Neuron (in vitro differentiated cells): Measurements from ENCODE around the gene CEP55.

ENCODE experiments used
- H2AFZ ChIP-seq: one replicate; pipeline ENCODE4 v1.6.1; 2013; ENCODE audit warnings: low read depth, mild to moderate bottlenecking, inconsistent platforms, low read length, moderate library complexity
- H3K27me3 ChIP-seq: one replicate; pipeline ENCODE4 v1.6.1; 2013; ENCODE audit warnings: low read length; ENCODE audit not compliant: insufficient read depth
- H3K36me3 ChIP-seq: one replicate; pipeline ENCODE4 v1.6.1; 2013; ENCODE audit warnings: low read length; ENCODE audit not compliant: insufficient read depth
- H3K4me1 ChIP-seq: one replicate; pipeline ENCODE4 v1.6.1; 2013; ENCODE audit warnings: low read length; ENCODE audit not compliant: insufficient read depth
- H3K4me3 ChIP-seq: 2 replicates; pipeline ENCODE4 v1.5.1; 2013; ENCODE audit warnings: mild to moderate bottlenecking, low read length, moderate library complexity
- H3K9me3 ChIP-seq: one replicate; pipeline ENCODE4 v1.6.1; 2013; ENCODE audit warnings: low read length

The CEP55 gene

GRCh38 chr10:93496322-93497041, at the start of gene CEP55:
TSS of gene CEP55 (plus strand) at chr10:93496612. CDS start at chr10:93500052, 3,440 bp downstream.
- peaks cover 9% of the 10 kb centered on the region for H3K36me3 ChIP-seq
- H3K9me3 ChIP-seq, result no peaks in the 10 kb centered on the region
- H3K4me3 ChIP-seq, result peak within 1 kb of the TSS; percentile 64
- H3K4me1 ChIP-seq, result peaks cover 6% of the 10 kb centered on the region
- no peaks in the 10 kb centered on the region for H3K27me3 ChIP-seq
- H2AFZ ChIP-seq, result peak within 1 kb of the TSS; percentile 94

GRCh38 chr10:93447019-93447418, 49.4 kb upstream of the CEP55 start:
- Histone ChIP-seq H3K36me3 (no peaks in the 10 kb centered on the region), H3K4me3 (no peak overlapping the region), H3K9me3 (no peaks in the 10 kb centered on the region), H3K27me3 (no peaks in the 10 kb centered on the region), H3K4me1 (peaks cover 20% of the 10 kb centered on the region), H2AFZ (no peak overlapping the region)

- H3K36me3 ChIP-seq, result no peaks in the 10 kb centered on the region
- H2AFZ ChIP-seq, result no peak overlapping the region
Observed at GRCh38 chr10:93447970-93448369, 48.4 kb upstream of the CEP55 start.

GRCh38 chr10:93451244-93451947, 45.0 kb upstream of the CEP55 start:
- no peaks in the 10 kb centered on the region for H3K27me3 ChIP-seq
- no peaks in the 10 kb centered on the region for H3K36me3 ChIP-seq

More at GRCh38 chr10:93447970-93448369, 48.4 kb upstream of the CEP55 start:
- H3K9me3 ChIP-seq, result no peaks in the 10 kb centered on the region
- H3K4me1 ChIP-seq, result peaks cover 20% of the 10 kb centered on the region
- H3K27me3 ChIP-seq, result no peaks in the 10 kb centered on the region
- H3K4me3 ChIP-seq, result no peak overlapping the region

GRCh38 chr10:93452143-93452542, 44.3 kb upstream of the CEP55 start:
- no peak overlapping the region for H3K4me3 ChIP-seq
- peaks cover 12% of the 10 kb centered on the region for H3K4me1 ChIP-seq
- no peaks in the 10 kb centered on the region for H3K27me3 ChIP-seq
- no peak overlapping the region for H2AFZ ChIP-seq
- no peaks in the 10 kb centered on the region for H3K9me3 ChIP-seq
- no peaks in the 10 kb centered on the region for H3K36me3 ChIP-seq

More at GRCh38 chr10:93451244-93451947, 45.0 kb upstream of the CEP55 start:
- H3K9me3 ChIP-seq, result no peaks in the 10 kb centered on the region
- H2AFZ ChIP-seq, result no peak overlapping the region
- H3K4me1 ChIP-seq, result peaks cover 14% of the 10 kb centered on the region
- no peak overlapping the region for H3K4me3 ChIP-seq

- Histone ChIP-seq H3K4me3 (no peak overlapping the region), H3K4me1 (peaks cover 19% of the 10 kb centered on the region), H3K27me3 (no peaks in the 10 kb centered on the region), H2AFZ (no peak overlapping the region), H3K9me3 (no peaks in the 10 kb centered on the region), H3K36me3 (no peaks in the 10 kb centered on the region)
Observed at GRCh38 chr10:93454146-93454545, 42.3 kb upstream of the CEP55 start.

GRCh38 chr10:93454736-93455135, 41.7 kb upstream of the CEP55 start:
- H3K4me3 ChIP-seq, result no peak overlapping the region
- no peaks in the 10 kb centered on the region for H3K9me3 ChIP-seq
- peaks cover 22% of the 10 kb centered on the region for H3K4me1 ChIP-seq
- no peaks in the 10 kb centered on the region for H3K36me3 ChIP-seq
- H2AFZ ChIP-seq, result no peak overlapping the region
- H3K27me3 ChIP-seq, result no peaks in the 10 kb centered on the region

- no peaks in the 10 kb centered on the region for H3K27me3 ChIP-seq
- no peak overlapping the region for H3K4me3 ChIP-seq
- H3K36me3 ChIP-seq, result no peaks in the 10 kb centered on the region
- H3K4me1 ChIP-seq, result peaks cover 22% of the 10 kb centered on the region
- H2AFZ ChIP-seq, result no peak overlapping the region
- H3K9me3 ChIP-seq, result no peaks in the 10 kb centered on the region
Observed at GRCh38 chr10:93456480-93456879, 39.9 kb upstream of the CEP55 start.

- no peak overlapping the region for H2AFZ ChIP-seq
- no peaks in the 10 kb centered on the region for H3K27me3 ChIP-seq
- H3K36me3 ChIP-seq, result no peaks in the 10 kb centered on the region
- H3K9me3 ChIP-seq, result no peaks in the 10 kb centered on the region
- no peak overlapping the region for H3K4me3 ChIP-seq
- H3K4me1 ChIP-seq, result peaks cover 22% of the 10 kb centered on the region
Observed at GRCh38 chr10:93457511-93457910, 38.9 kb upstream of the CEP55 start.

GRCh38 chr10:93458821-93459257, 37.6 kb upstream of the CEP55 start:
- H3K4me3 ChIP-seq, result no peak overlapping the region

GRCh38 chr10:93459466-93459865, 36.9 kb upstream of the CEP55 start:
- Histone ChIP-seq H3K36me3 (no peaks in the 10 kb centered on the region), H3K4me1 (peaks cover 22% of the 10 kb centered on the region), H3K9me3 (no peaks in the 10 kb centered on the region), H3K4me3 (no peak overlapping the region), H2AFZ (no peak overlapping the region), H3K27me3 (no peaks in the 10 kb centered on the region)

More at GRCh38 chr10:93458821-93459257, 37.6 kb upstream of the CEP55 start:
- H2AFZ ChIP-seq, result no peak overlapping the region
- no peaks in the 10 kb centered on the region for H3K36me3 ChIP-seq
- H3K27me3 ChIP-seq, result no peaks in the 10 kb centered on the region
- H3K4me1 ChIP-seq, result peaks cover 22% of the 10 kb centered on the region
- H3K9me3 ChIP-seq, result no peaks in the 10 kb centered on the region

- Histone ChIP-seq H2AFZ (no peak overlapping the region), H3K4me3 (no peak overlapping the region), H3K27me3 (no peaks in the 10 kb centered on the region), H3K4me1 (peaks cover 14% of the 10 kb centered on the region), H3K9me3 (no peaks in the 10 kb centered on the region), H3K36me3 (no peaks in the 10 kb centered on the region)
Observed at GRCh38 chr10:93461109-93461806, 35.2 kb upstream of the CEP55 start.

- Histone ChIP-seq H3K27me3 (no peaks in the 10 kb centered on the region), H3K36me3 (no peaks in the 10 kb centered on the region), H3K9me3 (no peaks in the 10 kb centered on the region), H3K4me1 (peaks cover 10% of the 10 kb centered on the region), H2AFZ (no peak overlapping the region), H3K4me3 (no peak overlapping the region)
Observed at GRCh38 chr10:93461807-93462178, 34.6 kb upstream of the CEP55 start.
